ENCODE data around the gene TAF6. TPM values are rescaled to one million over a fixed set of nuclear protein-coding genes. Genes with fewer than 3 reads are reported as not detected.

The TAF6 gene
- total RNA-seq, 1 donor from 2014 or later, result 22.9 TPM

DNA sequence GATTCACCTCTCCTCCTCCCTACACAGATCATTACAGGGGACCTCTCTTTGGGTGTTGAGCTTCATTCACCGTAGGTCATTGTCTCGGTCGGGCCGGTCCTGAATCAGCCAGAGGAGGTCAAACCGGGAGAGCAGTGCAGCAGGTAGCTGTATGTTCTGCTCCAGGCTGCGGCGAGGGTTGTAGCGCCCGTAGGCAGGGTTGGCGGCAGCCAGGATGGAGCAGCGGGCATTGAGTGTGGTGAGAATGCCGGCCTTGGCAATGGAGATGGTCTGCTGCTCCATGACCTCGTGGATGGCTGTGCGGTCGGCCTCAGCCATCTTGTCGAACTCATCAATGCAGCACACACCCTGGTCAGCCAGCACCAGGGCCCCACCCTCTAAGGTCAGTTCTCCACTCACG, 23.5 kb downstream of the TAF6 start:
- TF ChIP-seq, protein P1, sequence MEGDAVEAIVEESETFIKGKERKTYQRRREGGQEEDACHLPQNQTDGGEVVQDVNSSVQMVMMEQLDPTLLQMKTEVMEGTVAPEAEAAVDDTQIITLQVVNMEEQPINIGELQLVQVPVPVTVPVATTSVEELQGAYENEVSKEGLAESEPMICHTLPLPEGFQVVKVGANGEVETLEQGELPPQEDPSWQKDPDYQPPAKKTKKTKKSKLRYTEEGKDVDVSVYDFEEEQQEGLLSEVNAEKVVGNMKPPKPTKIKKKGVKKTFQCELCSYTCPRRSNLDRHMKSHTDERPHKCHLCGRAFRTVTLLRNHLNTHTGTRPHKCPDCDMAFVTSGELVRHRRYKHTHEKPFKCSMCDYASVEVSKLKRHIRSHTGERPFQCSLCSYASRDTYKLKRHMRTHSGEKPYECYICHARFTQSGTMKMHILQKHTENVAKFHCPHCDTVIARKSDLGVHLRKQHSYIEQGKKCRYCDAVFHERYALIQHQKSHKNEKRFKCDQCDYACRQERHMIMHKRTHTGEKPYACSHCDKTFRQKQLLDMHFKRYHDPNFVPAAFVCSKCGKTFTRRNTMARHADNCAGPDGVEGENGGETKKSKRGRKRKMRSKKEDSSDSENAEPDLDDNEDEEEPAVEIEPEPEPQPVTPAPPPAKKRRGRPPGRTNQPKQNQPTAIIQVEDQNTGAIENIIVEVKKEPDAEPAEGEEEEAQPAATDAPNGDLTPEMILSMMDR (IDR thresholded peaks at IDR 0.05; ENCODE audit: insufficient read depth, low read length, severe bottlenecking), result no peak
- Histone ChIP-seq H3K4me3 (ENCODE audit: low read depth, low read length) (no peak overlapping the region), H3K27me3 (ENCODE audit: control insufficient read depth, insufficient read depth, low read length) (no peaks in the 10 kb centered on the region), H3K36me3 (ENCODE audit: control insufficient read depth, insufficient read depth, low read length) (peaks cover 56% of the 10 kb centered on the region)
- no peak for FAIRE-seq
- no peak for DNase-seq (ENCODE audit: low read depth)

GRCh38 chr7:100095289-100095688, 23.9 kb downstream of the TAF6 start:
- TF ChIP-seq, protein P1 (IDR thresholded peaks at IDR 0.05; ENCODE audit: insufficient read depth, low read length, severe bottlenecking), result no peak
- FAIRE-seq (no peak), DNase-seq (ENCODE audit: low read depth) (no peak)
- H3K36me3 ChIP-seq (ENCODE audit: control insufficient read depth, insufficient read depth, low read length), result peaks cover 59% of the 10 kb centered on the region
- H3K4me3 ChIP-seq (ENCODE audit: low read depth, low read length), result no peak overlapping the region
- no peaks in the 10 kb centered on the region for H3K27me3 ChIP-seq (ENCODE audit: control insufficient read depth, insufficient read depth, low read length)

DNA sequence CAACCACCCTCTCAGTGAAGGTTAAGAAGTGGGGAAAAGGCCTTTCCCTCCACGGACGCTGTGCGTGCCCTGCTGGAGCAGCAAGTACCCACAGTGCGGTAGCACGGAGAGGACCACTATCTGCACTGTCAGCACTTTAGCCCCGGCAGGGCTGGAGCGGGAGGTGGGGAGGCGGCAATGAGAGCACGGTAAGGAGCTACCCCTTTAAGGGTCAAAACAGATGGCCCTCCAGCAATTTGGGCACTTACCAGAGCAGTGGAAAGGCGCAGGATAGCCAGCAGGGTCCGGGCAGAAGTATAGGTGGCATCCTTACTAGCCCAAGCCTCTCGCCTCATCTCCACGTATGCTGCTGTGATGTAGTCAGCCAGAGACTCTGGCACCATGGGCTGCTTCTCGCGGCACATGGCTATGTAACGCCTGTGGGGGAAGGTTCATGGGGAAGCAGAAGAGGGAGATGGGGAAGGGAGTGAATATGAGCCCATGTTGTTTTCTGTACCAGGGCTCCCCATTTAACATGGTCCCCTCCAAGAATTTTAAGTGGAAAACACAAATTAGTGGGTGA, 25.2 kb downstream of the TAF6 start:
- no peak for DNase-seq (ENCODE audit: low read depth)
- FAIRE-seq, result no peak

DNA sequence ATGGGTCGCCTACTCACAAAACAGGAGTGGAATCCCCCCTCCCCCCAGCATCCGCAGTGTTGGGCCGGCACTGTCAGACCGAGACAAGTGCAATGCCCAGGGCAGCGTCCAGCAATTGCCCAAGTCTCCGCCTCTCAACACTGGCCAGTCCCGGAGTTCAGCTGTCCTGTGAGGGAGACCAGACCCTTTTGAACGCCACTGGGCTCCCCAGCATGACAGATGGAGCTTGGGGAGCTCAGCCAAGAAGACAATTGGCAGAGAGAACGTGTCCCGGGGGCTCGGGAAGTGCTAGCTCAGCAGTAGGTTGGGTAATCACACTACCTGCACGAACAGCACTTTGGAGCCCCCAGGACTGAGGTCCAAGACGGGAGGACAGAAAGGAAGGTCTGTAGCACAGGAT, 25.7 kb downstream of the TAF6 start:
- FAIRE-seq, result no peak

More for the DNA sequence above, 25.2 kb downstream of the TAF6 start:
- H3K4me3 ChIP-seq (ENCODE audit: low read depth, low read length), result no peak overlapping the region
- TF ChIP-seq, protein P1 (IDR thresholded peaks at IDR 0.05; ENCODE audit: insufficient read depth, low read length, severe bottlenecking), result no peak
- H3K27me3 ChIP-seq (ENCODE audit: control insufficient read depth, insufficient read depth, low read length), result no peaks in the 10 kb centered on the region
- peaks cover 57% of the 10 kb centered on the region for H3K36me3 ChIP-seq (ENCODE audit: control insufficient read depth, insufficient read depth, low read length)

GRCh38 chr7:100093054-100093453, 26.1 kb downstream of the TAF6 start:
- no peaks in the 10 kb centered on the region for H3K27me3 ChIP-seq (ENCODE audit: control insufficient read depth, insufficient read depth, low read length)
- peaks cover 51% of the 10 kb centered on the region for H3K36me3 ChIP-seq (ENCODE audit: control insufficient read depth, insufficient read depth, low read length)
- no peak overlapping the region for H3K4me3 ChIP-seq (ENCODE audit: low read depth, low read length)
- no peak for DNase-seq (ENCODE audit: low read depth)
- FAIRE-seq, result no peak
- TF ChIP-seq, protein P1 (IDR thresholded peaks at IDR 0.05; ENCODE audit: insufficient read depth, low read length, severe bottlenecking), result no peak

More for the DNA sequence above, 25.7 kb downstream of the TAF6 start:
- Histone ChIP-seq H3K4me3 (ENCODE audit: low read depth, low read length) (no peak overlapping the region), H3K27me3 (ENCODE audit: control insufficient read depth, insufficient read depth, low read length) (no peaks in the 10 kb centered on the region), H3K36me3 (ENCODE audit: control insufficient read depth, insufficient read depth, low read length) (peaks cover 56% of the 10 kb centered on the region)
- DNase-seq (ENCODE audit: low read depth), result no peak
- TF ChIP-seq, protein P1 (IDR thresholded peaks at IDR 0.05; ENCODE audit: insufficient read depth, low read length, severe bottlenecking), result no peak
